ENCODE data around the gene CCL8.

The CCL8 gene

DNA sequence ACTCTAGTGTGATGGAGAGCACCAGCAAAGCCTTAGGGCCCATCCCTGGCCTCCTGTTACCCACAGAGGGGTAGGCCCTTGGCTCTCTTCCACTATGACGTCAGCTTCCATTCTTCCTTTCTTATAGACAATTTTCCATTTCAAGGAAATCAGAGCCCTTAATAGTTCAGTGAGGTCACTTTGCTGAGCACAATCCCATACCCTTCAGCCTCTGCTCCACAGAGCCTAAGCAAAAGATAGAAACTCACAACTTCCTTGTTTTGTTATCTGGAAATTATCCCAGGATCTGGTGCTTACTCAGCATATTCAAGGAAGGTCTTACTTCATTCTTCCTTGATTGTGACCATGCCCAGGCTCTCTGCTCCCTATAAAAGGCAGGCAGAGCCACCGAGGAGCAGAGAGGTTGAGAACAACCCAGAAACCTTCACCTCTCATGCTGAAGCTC is at the start of gene CCL8:
CCL8 (plus strand) TSS at position 397 of the 445 bp plus-strand sequence. CDS start 67 bp downstream, outside the sequence.
- DNase-seq (ENCODE audit: low read depth) = no peak

DNA sequence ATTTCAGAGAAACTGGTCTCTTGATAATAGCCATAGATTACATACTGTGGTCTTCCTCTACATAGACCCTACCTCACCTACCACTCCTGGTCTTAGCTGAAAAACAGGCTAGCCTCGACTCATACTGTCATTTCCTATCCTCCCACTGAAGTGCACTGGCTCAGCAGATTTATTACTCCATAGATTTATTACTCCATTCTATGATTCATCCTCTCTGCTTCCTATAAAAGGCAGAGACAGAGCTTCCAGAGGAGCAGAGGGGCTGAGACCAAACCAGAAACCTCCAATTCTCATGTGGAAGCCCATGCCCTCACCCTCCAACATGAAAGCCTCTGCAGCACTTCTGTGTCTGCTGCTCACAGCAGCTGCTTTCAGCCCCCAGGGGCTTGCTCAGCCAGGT is 49.3 kb upstream of the CCL8 start, which contains the start of gene CCL7:
CCL7 (plus strand) TSS at position 253 of the 400 bp plus-strand sequence; CDS start at position 323, 70 bp downstream.
- DNase-seq (ENCODE audit: low read depth) = no peak

DNA sequence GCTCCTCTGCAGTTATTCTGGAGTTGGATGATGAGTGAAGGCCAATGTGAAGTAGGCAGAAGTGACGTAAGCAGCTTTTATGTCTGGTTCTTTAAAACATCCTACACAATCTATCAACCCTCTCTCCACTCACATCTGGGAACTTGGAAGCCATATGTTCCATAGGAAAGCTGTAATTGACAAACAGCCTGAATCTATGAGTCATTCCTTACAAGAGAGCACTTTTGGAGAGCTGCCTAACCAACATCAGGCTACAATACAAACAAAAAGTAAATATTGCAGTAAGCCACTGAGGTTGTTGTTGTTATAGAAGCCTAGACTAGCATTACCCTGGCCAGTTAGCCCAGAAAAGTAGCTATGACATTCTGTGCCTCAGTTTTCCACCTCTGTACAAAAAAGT is 43.4 kb upstream of the CCL8 start:
- DNase-seq (ENCODE audit: low read depth) = no peak

DNA sequence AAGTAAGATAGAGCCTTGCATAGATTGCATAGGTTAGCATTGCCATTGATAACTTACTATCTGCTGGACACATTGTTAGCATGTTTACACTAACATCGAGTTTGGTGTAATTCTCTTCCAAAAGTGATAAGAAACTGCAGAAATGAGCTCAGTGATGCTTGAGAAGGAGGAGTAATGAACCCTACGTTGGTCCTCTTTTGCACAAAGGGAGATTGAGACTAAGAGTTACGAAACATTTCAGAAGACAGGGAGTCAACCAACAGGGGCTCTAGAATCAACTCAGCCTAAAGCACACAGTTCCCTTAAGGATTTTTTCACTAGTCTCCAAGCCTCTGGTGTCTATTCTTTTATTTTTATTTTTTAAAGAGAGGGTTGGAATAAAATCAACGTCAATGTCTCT is 42.4 kb upstream of the CCL8 start:
- no peak for DNase-seq (ENCODE audit: low read depth)

DNA sequence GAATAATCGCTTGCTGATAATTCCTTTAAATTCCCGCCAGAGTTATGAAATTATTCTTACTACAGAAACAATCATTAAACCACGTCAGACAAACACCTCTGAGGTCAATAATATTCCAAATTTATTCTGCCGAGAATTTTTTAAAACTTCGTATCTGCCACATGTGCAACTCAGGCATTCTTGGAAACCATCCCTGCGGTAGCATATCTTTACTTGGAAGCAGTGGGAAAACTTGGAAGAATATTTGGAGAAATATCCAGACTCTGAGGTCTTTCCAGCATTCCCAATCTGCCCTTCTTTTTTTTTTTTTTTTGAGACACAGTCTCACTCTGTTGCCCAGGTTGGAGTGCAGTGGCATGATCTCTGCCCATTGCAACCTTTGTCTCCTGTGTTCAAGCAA is 35.7 kb upstream of the CCL8 start:
- no peak for DNase-seq (ENCODE audit: low read depth)

DNA sequence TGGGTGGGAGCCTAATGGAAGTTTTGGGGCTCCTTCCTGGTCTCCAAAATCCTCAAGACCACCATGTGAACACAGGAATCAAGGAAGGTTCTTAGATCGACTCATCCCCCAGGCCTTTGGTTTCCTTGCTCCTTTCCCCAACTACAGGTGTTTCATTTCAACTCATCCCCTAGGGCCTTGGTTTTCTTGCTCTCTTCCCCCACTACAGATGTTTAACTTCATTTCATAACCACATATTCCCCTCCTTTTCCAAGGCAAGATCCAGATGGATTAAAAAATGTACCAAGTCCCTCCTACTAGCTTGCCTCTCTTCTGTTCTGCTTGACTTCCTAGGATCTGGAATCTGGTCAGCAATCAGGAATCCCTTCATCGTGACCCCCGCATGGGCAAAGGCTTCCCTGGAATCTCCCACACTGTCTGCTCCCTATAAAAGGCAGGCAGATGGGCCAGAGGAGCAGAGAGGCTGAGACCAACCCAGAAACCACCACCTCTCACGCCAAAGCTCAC is 33.9 kb upstream of the CCL8 start, which contains the start of gene CCL11:
CCL11 (plus strand) TSS at position 457 of the 507 bp plus-strand sequence. CDS start 67 bp downstream, outside the sequence.
- DNase-seq (ENCODE audit: low read depth) = no peak

DNA sequence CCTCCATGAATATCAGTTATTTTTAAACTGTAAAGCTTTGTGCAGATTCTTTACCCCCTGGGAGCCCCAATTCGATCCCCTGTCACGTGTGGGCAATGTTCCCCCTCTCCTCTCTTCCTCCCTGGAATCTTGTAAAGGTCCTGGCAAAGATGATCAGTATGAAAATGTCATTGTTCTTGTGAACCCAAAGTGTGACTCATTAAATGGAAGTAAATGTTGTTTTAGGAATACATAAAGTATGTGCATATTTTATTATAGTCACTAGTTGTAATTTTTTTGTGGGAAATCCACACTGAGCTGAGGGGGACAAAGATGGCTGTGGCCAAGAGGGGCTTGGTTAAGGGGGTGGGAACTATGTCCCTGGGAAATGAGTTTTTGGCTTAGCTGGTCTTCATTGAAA is 31.4 kb upstream of the CCL8 start:
- no peak for DNase-seq (ENCODE audit: low read depth)

DNA sequence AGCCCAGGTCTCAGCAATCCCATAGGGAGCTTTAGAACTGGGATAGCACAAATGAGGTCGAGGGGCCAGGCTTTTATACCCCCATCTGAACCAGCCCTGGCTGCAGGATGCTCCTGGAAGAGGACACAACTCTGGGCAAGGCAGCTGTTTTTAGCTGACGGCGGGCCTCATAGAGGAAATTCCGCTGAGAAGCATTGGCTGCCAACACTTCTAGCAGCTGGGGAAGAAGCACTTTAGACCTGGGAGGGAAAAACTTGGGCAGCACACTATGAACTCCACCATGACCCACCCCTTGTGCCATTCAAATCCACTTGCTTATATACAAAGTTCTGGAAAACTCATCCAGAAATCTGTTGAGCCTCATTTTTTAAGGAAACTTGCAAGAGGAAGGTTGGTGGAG is 28.6 kb upstream of the CCL8 start:
- no peak for DNase-seq (ENCODE audit: low read depth)

DNA sequence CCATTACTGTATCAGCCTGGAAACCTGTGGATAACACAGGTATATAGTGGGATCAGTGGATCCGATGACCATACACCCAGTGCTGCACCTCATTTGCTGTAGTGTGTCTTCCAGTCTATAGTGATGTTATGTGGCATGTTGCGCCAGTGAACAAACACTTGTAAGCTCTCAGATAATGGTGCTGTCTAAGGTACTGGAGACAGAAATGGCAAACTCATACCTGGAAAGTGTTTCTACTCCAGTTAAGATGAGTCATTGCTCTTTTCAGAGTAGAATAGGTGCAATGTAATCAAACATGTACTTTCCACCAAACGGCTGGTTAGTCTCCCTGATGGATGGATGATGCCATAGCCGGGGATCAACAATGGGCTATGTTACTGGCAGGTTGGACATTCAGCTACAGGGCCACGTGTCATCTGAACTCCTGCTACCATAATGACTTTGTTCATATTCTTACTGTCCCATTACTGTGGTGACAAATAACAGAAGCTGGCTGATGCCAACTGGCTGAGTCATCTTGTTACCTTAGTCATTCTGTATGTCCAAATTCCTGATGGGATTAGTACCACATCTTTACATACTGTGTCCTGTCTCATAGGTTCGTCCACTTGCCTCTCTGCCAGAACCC is 27.4 kb upstream of the CCL8 start:
- DNase-seq (ENCODE audit: low read depth) = no peak

DNA sequence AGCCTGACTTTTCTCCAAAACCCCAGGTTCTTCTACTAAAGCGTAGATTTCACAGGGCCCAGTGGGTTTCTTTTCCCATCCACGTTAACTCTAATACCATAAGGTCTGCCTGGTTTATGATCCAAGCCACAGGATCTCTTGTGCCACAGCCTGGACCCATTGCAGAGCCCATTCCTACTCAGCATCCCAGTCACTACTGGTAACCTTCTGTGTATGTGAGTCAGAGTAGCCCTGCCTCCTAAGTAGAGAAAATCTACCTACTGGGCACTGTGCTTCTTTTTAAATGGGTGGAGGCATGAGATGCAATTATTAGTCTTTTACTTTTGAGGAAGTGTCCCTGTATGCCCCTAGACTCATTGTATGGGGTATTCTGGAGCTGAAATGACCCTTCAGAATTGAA is 20.2 kb upstream of the CCL8 start:
- no peak for DNase-seq (ENCODE audit: low read depth)

DNA sequence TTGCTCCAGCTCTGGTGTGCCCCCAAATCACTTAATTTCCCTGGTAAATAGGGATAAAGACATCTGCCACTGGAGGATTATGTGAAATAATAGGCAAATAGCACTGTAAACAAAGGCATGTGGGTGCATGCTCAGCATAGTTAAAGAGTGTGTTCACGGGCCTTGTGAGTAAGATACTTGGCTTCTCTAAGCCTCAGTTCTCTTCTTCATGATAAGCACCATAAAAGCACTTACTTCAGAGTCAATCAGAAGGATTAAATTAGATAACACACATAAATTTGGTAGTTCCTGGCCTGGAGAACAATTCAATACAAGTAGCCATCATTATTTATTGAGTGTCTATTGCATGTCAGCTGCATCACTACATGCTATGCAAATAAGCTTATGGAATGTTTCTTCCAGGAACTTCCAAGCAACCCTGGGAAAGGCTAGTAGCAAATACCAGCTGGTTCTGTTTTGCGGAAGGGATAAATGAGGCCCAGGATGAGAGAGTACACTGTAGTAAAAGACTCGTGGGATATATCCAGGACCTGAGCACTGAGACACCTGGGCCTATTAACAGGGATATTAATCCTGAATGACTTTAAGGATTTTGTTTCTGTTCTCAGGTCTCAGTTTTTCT is 19.2 kb upstream of the CCL8 start:
- DNase-seq (ENCODE audit: low read depth) = no peak

DNA sequence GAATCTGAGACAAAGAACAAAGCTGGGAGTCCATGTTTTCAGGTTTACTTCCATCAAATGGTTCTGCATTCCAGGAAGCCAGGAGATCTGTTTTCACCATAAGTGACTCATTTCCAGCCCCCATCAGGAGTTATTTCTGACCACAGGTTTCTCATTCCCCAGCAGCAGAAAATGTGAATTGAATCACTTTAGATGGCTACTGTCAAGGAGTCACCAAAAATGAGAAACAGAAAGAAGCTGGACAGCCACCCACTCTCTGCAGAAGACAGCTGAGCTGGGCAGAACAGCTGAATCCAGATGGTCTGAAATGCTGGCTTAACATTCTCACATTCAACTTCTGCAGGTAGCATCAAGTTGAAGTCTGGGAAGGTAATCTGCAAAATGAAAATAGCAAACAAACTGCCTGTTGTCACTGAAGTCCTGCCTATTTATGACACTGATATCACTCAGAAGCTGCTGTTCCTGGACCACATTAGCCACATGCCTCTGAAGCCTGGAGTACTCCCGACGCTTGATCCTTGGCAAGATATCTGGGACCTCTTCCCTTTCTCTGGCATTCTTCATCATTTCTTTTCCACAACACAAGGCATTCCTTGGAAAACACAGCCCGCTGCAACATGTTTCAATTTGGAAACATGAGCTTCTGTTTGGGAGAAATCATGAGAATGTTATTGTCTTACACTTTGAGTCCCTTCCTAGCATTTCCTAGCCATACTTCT is 18.4 kb upstream of the CCL8 start:
- no peak for DNase-seq (ENCODE audit: low read depth)

DNA sequence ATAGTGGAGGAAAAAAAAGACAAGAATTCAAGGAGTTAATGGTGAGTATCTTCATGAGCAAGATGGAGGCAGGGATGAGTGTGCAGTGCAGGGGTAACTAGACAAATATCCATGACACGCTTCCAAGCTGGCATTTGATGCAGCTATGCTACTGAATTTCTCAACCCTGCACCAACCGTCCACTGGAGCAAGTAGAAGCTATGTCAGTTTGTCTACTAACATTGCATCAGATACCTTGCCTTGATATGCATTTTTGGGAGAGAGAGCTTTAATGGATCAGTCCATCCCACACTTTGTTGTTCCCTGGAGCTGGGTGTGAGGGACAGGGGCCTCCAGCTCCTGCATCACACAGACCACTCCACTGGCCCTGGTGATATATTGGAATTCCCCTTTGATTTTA is 17.2 kb upstream of the CCL8 start:
- DNase-seq (ENCODE audit: low read depth) = no peak

DNA sequence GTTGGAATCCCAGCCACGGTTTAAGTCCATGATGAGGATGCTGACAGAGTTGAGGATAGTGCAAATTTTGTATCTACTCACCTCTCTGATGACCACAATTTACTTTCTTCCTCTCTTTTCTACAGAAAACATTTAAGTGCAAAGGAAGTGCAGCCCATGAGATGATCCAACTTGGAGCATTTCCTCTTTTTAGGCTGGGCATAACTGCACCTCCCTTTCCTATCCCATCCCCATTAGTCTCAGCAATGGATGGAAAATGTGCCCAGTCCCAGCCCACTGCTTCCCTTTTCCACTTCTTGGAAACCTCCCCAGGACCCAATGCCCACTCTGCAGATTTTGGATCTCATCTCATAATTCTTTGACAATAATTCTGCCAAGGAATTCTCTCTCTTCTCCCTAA is 16.6 kb upstream of the CCL8 start:
- no peak for DNase-seq (ENCODE audit: low read depth)

DNA sequence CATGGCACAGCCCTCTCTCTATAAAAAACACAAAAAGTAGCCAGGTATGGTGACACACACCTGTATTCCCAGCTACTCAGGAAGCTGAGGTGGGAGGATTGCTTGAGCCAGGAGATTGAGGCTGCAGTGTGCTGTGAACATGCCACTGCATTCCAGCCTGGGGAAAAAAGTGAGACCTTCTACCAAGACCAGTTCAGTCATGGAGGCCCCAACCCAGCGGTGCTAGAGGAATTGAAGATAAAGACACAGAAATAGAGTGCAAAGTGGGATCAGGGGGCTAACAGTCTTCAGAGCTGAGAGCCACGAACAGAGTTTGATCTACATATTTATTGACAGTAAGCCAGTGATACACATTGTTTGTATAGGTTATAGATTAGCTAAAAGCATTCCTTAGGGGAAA is 15.6 kb upstream of the CCL8 start:
- DNase-seq (ENCODE audit: low read depth) = no peak

DNA sequence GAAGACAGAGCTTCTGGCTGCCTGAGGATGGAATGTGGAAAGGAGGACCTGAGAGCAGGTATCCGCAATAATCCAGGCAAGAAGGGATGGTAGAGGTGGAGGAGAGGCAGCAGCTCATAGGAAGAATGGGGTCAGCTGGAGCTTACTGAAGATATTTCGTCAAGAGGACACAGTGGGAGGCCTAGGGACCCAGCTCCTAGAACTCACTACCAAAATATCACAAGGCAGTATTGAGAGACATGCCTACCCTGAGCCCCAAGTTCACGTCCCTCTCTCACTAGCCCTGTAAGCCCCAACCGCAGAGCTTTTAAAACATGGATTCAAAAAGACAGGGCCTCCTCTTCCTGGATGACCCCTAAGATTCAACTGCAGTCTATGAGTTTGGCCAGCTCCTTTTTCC is 14.2 kb upstream of the CCL8 start:
- no peak for DNase-seq (ENCODE audit: low read depth)

DNA sequence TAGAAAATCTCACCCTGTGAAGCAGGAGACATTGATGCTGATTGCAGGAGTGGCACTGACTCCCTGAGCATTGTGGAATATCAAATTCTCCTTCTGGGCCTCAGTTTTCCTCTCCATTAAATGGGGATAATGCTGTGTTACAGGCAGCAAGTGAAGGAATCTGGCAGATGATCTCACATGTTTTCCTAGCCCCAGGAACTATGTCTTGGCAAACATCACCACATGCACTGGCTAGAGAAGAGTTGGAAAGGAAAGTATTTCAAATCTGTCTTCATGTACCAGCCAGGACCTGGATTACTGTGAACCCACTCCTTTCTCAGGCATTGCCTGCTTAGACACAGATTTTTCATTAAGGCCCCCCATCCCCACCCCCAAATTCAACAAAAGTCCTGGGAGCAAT is 13.6 kb upstream of the CCL8 start:
- no peak for DNase-seq (ENCODE audit: low read depth)

DNA sequence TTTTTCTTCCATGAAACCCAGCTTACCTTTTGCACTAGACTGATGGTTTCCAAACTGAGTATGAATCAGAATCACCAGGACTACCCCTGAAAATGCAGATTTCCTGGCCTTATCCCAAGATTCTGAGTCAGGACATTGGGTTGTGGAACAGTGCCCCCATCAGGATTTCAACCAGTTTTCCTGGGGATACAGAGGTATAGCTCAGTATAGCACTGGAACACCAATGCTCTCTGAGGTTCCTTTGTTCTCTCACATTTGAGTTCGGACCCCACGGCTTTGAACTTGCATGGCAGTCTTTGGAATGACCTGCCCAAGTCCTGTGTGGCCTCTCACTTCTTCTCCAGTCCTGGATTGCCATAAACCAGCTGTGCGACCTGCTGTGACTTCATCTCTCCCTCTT is 12.8 kb upstream of the CCL8 start:
- no peak for DNase-seq (ENCODE audit: low read depth)

DNA sequence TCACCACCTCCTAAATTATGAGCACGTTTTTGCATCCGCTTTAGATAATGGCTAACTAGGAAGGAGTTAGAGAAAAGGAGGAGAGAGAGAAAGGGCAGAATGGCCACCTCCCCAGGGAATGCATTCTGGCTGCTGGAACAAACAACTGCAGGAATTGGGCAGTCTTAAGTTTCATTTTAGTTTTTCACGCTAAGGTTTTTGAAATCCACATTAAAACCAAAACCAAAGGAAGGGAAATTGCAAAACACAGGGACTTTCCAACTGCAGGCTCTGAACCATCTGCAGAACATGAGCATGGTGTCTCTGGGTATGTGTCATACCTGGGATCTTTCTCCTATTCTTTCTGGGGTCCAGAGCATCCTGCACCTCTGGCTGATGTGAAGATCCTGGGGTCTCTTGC is 12.1 kb upstream of the CCL8 start:
- no peak for DNase-seq (ENCODE audit: low read depth)

DNA sequence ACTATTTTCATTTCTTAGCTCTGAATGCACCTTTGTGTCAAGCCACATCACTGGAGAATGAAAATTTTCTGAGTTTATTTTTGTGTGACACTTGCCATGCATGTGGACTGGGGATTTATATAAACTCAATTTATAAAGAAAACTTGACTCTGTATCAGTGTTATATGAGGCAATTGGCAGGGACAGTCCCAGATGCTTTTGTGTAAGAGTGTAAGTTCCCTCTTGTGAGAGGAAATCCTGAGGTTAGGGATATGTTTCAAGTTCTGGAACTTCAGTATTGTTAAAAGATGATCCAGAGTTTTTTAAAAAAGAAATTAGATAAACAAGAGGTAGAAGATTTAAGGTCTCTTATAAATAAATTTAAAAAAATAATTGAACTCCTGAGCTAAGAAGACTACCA is 10.9 kb upstream of the CCL8 start:
- DNase-seq (ENCODE audit: low read depth) = no peak

DNA sequence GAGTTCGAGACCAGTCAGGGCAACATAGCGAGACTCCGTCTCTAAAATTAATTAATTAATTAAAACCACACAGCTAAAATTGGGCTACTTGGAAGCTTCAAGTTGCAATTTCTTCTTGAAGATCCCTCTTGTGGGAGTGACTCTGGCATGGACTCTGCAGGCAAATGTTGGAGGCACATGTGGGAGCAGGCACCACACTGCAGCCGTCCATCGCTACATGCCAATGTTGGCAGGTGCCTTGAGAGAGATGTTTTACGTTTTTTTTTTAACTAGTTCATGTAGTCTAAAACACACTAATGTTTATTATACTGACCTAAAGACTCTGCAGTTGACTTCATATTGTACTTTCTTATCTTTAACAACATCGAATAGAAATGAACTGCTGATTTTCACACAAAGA is 7.9 kb upstream of the CCL8 start:
- DNase-seq (ENCODE audit: low read depth) = no peak

DNA sequence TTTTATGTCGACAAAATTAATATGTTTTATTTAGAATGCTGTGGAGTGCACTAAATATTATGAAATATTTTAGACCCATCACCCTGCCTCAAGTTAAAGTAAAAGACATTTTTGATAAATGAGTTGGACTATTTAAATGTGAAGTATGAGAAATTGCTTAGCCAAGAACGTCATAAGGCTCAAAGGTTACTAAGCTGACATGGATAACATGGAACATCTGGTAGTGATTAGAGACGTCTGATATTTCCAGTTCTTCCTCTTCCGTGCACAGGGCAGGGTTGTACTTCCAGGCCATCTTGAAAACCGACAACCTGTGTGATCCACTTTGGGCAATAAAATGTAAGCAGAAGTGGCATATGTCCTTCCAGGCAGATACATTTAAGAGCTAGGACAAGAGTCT is 7.2 kb upstream of the CCL8 start:
- DNase-seq (ENCODE audit: low read depth) = no peak

DNA sequence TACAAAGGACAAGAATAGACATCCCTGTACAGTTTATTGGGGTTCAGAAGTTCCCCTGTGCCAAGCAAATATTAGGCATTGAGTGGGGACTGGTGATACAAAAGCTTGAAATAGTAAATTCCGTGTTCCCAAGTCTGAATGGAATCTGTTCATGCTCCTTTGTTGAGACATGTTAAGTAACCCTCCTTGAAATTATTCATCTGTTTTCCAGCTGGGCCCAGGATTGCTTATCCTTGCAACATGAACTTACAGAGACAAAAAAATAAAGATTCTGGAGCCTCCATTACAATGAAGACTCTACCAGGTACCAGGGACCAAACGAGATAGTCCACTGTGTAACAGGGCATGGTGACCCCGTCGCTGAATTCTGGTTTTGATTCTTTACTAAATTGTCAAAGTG is 6.1 kb upstream of the CCL8 start:
- DNase-seq (ENCODE audit: low read depth) = no peak
